NCI-H82 (cell line): ENCODE data around the gene RNF212.

ENCODE experiments used
- DNase-seq: peaks from one replicate; lab custom pipeline; 2025; lab: John Stamatoyannopoulos, UW

RNF212 gene

GRCh38 chr4:1036095-1036494, 77.3 kb downstream of the RNF212 start:
- no peak for DNase-seq

- no peak for DNase-seq
Observed at GRCh38 chr4:1035510-1035909, 77.9 kb downstream of the RNF212 start.

GRCh38 chr4:1033840-1034551, 79.4 kb downstream of the RNF212 start:
- no peak for DNase-seq

- DNase-seq = no peak
Observed at GRCh38 chr4:1032861-1033260, 80.5 kb downstream of the RNF212 start.

- no peak for DNase-seq
Observed at GRCh38 chr4:1031956-1032795, 81.2 kb downstream of the RNF212 start.

GRCh38 chr4:1031346-1031745, 82.0 kb downstream of the RNF212 start:
- DNase-seq = no peak

- DNase-seq = no peak
Observed at GRCh38 chr4:1030559-1030958, 82.8 kb downstream of the RNF212 start.

- peak; percentile 28 for DNase-seq
Observed at GRCh38 chr4:1030031-1030430, 83.3 kb downstream of the RNF212 start.

GRCh38 chr4:1029529-1029928, 83.8 kb downstream of the RNF212 start:
- no peak for DNase-seq

GRCh38 chr4:1028574-1029220, 84.7 kb downstream of the RNF212 start:
- no peak for DNase-seq

- no peak for DNase-seq
Observed at GRCh38 chr4:1027915-1028238, 85.5 kb downstream of the RNF212 start.

GRCh38 chr4:1027219-1027914, 86.0 kb downstream of the RNF212 start:
- no peak for DNase-seq

- peak; percentile 31 for DNase-seq
Observed at GRCh38 chr4:1026115-1026514, 87.2 kb downstream of the RNF212 start.

- no peak for DNase-seq
Observed at GRCh38 chr4:1024882-1025545, 88.3 kb downstream of the RNF212 start.

GRCh38 chr4:1023895-1024740, 89.2 kb downstream of the RNF212 start:
- no peak for DNase-seq

- DNase-seq = no peak
Observed at GRCh38 chr4:1023075-1023640, 90.2 kb downstream of the RNF212 start.

- no peak for DNase-seq
Observed at GRCh38 chr4:1022739-1023066, 90.7 kb downstream of the RNF212 start.

GRCh38 chr4:1022051-1022738, 91.2 kb downstream of the RNF212 start:
- no peak for DNase-seq
